HepG2 (cell line): ENCODE data around the gene TNFRSF18. TPM values are rescaled to one million over a fixed set of nuclear protein-coding genes. Genes with fewer than 3 reads are reported as not detected.

ENCODE experiments used
- ATAC-seq: fragments of 200-7000 bp; cut with Tn5 transposase; 3 replicates; pipeline ENCODE4 v1.9.1; 2020; ENCODE audit warnings: mild to moderate bottlenecking, moderate library complexity
- BruUV-seq: library from RNA; stranded (reverse); fragments of 400-500 nt; replicated peaks from 2 replicates; lab custom pipeline; 2021; lab: Mats Ljungman, UMichigan
- CTCF ChIA-PET: fragments of 300-600 bp; formaldehyde crosslinking; extraction: SDS; loops from one replicate; lab custom pipeline; 2021; ENCODE audit warnings: low total read pairs, inconsistent platforms, low intra/inter-chr PET ratio; lab: Yijun Ruan, JAX
- POLR2A ChIA-PET: fragments of 350-600 bp; sonication (Branson Sonifier 250); formaldehyde crosslinking; loops from one replicate; lab custom pipeline; 2020; ENCODE audit warnings: antibody characterized with exemption, inconsistent platforms; lab: Yijun Ruan, JAX
- DNase-seq: peaks from one replicate; pipeline ENCODE4 v3.0.0-alpha.2; 2015; ENCODE audit warnings: low spot score
- FAIRE-seq: peaks from 3 replicates; lab custom pipeline; 2011; peaks lifted over from hg19 to GRCh38; lab: Jason Lieb, UNC
- H2AFZ ChIP-seq: one replicate; pipeline ENCODE4 v1.6.1; 2011; ENCODE audit warnings: low read length, inconsistent platforms
- H3K27ac ChIP-seq: fragments of 300-600 bp; 3 replicates; pipeline ENCODE4 v1.8.0; 2011; ENCODE audit warnings: mixed run types, mild to moderate bottlenecking, mixed read lengths, low read length, inconsistent platforms; ENCODE audit not compliant: insufficient read depth; ENCODE audit errors: extremely low read length
- H3K27me3 ChIP-seq, 2 experiments: fragments of 200-600 bp in 1 of 2; 2 replicates in 1 of 2; 3 replicates in 1 of 2; pipeline versions ENCODE4 v1.6.0 to v1.8.0; 2011; ENCODE audit warnings: low read length in 2 of 2, mild to moderate bottlenecking in 2 of 2, moderate library complexity in 2 of 2, inconsistent platforms in 1 of 2; ENCODE audit not compliant: insufficient read depth in 2 of 2, control insufficient read depth in 1 of 2
- H3K36me3 ChIP-seq, 2 experiments: fragments of 200-600 bp in 1 of 2; replicated peaks in 1 of 2; 2 replicates in 1 of 2; 3 replicates in 1 of 2; pipeline versions ENCODE4 v1.5.1 to v1.8.0; 2011; ENCODE audit warnings: low read length in 2 of 2, inconsistent platforms in 1 of 2; ENCODE audit not compliant: insufficient read depth in 2 of 2, control insufficient read depth in 1 of 2
- H3K4me1 ChIP-seq: 2 replicates; pipeline ENCODE4 v1.5.1; 2012; ENCODE audit warnings: low read length, inconsistent platforms; ENCODE audit not compliant: insufficient read depth
- H3K4me2 ChIP-seq: 2 replicates; pipeline ENCODE4 v1.6.0; 2011; ENCODE audit warnings: low read depth, low read length, inconsistent platforms
- H3K4me3 ChIP-seq, 3 experiments: fragments of 200-600 bp in 1 of 3; sonication (generic), shearing (Covaris generic) in 1 of 3; replicated peaks in 1 of 3; 2 replicates each; pipeline ENCODE4 v1.5.1; 2011 to 2016; ENCODE audit warnings: low read length in 3 of 3, inconsistent platforms in 2 of 3, low read depth in 2 of 3, mild to moderate bottlenecking in 2 of 3, control low read depth in 1 of 3, mixed read lengths in 1 of 3; ENCODE audit not compliant: insufficient read depth in 1 of 3
- H3K79me2 ChIP-seq: one replicate; pipeline ENCODE4 v1.6.1; 2011; ENCODE audit warnings: low read length, inconsistent platforms; ENCODE audit not compliant: insufficient read depth
- H3K9ac ChIP-seq: 2 replicates; pipeline ENCODE4 v1.6.0; 2011; ENCODE audit warnings: mild to moderate bottlenecking, low read depth, low read length, inconsistent platforms; ENCODE audit not compliant: insufficient read depth
- H3K9me3 ChIP-seq: 2 replicates; pipeline ENCODE4 v1.5.1; 2012; ENCODE audit warnings: mild to moderate bottlenecking, low read length
- H4K20me1 ChIP-seq: 2 replicates; pipeline ENCODE4 v1.6.0; 2011; ENCODE audit warnings: inconsistent platforms, mild to moderate bottlenecking, low read length, moderate library complexity; ENCODE audit not compliant: insufficient read depth
- ATF1 ChIP-seq: IDR thresholded peaks from 2 replicates; pipeline ENCODE4 v1.6.1; 2016; ENCODE audit warnings: mild to moderate bottlenecking, control low read depth
- ATRX ChIP-seq: sonication (generic); formaldehyde crosslinking; IDR thresholded peaks from 2 replicates; pipeline ENCODE4 v1.4.0; 2020; ENCODE audit warnings: missing genetic modification reagents, borderline replicate concordance
- HCFC1 ChIP-seq: fragments of 150-350 bp; IDR thresholded peaks from 2 replicates; pipeline ENCODE4 v1.6.1; 2014; ENCODE audit warnings: low read depth, low read length
- MXD4 ChIP-seq: IDR thresholded peaks from 2 replicates; pipeline ENCODE4 v1.6.1; 2016; ENCODE audit warnings: mild to moderate bottlenecking, missing biosample characterization, missing genetic modification reagents
- YEATS2 ChIP-seq: sonication (generic); formaldehyde crosslinking; IDR thresholded peaks from 2 replicates; pipeline ENCODE4 v1.4.0; 2020; ENCODE audit warnings: missing genetic modification reagents, borderline replicate concordance
- ZBTB1 ChIP-seq: sonication (generic); formaldehyde crosslinking; IDR thresholded peaks from 2 replicates; pipeline ENCODE4 v1.4.0; 2020; ENCODE audit warnings: missing genetic modification reagents, borderline replicate concordance
- ZFP36 ChIP-seq: fragments of 150-350 bp; IDR thresholded peaks from 2 replicates; pipeline ENCODE4 v1.6.1; 2018; ENCODE audit warnings: borderline replicate concordance, low read length, low read depth; ENCODE audit not compliant: partially characterized antibody
- ZNF382 ChIP-seq: sonication (generic); formaldehyde crosslinking; IDR thresholded peaks from 2 replicates; pipeline ENCODE4 v1.5.0; 2020; ENCODE audit warnings: missing genetic modification reagents, mild to moderate bottlenecking, borderline replicate concordance
- ZNF501 ChIP-seq: sonication (generic); formaldehyde crosslinking; IDR thresholded peaks from 2 replicates; pipeline ENCODE4 v1.5.1; 2020; ENCODE audit warnings: mild to moderate bottlenecking, moderate library complexity, missing genetic modification reagents
- ZNF552 ChIP-seq: sonication (generic); formaldehyde crosslinking; IDR thresholded peaks from 2 replicates; pipeline ENCODE4 v1.9.0; 2022; ENCODE audit warnings: missing genetic modification reagents, mild to moderate bottlenecking, borderline replicate concordance
- ZNF782 ChIP-seq: sonication (generic); formaldehyde crosslinking; IDR thresholded peaks from 2 replicates; pipeline ENCODE4 v1.4.0; 2020; ENCODE audit warnings: missing genetic modification reagents, mild to moderate bottlenecking, borderline replicate concordance
- ZNF83 ChIP-seq: sonication (generic); formaldehyde crosslinking; IDR thresholded peaks from 2 replicates; pipeline ENCODE4 v1.4.0; 2020; ENCODE audit warnings: missing genetic modification reagents, mild to moderate bottlenecking, borderline replicate concordance
- ZNF883 ChIP-seq: sonication (generic); formaldehyde crosslinking; IDR thresholded peaks from 2 replicates; pipeline ENCODE4 v1.5.1; 2020; ENCODE audit warnings: mild to moderate bottlenecking, missing genetic modification reagents; ENCODE audit errors: not compliant biosample characterization
- WGBS: methylation state at CpG from one replicate; pipeline ENCODE4 v1.1.6; 2017; ENCODE audit warnings: low lambda C conversion rate; 5-methylcytosine and 5-hydroxymethylcytosine counted together
- in situ Hi-C: cut with HindIII; loops from 2 replicates; pipeline ENCODE4 v1.10.0; 2017; ENCODE audit warnings: low pct_unique_long_range_greater_than_20kb; ENCODE audit not compliant: extremely low pct_ligation_motif_present
- intact Hi-C: fragments of 100-400 bp; cut with micrococcal nuclease; formaldehyde crosslinking; loops from one replicate; pipeline ENCODE4 v1.10.0; 2022; ENCODE audit not compliant: unreplicated experiment
- polyA plus RNA-seq, 8 experiments: library from polyadenylated mRNA; depleted of rRNA in 3 of 8; stranded (reverse) in 7 of 8; unstranded in 1 of 8; fragments of >200 nt; fragmentation: Illumina TruSeq in 4 of 8; extraction: Trizol in 4 of 8; gene quantifications; 2 replicates each; pipeline versions ENCODE4 v1.2.1 to v1.2.3, GENCODE V29; 2011 to 2016; ENCODE audit warnings: low read depth in 4 of 8, missing spikeins in 1 of 8, mixed read lengths in 1 of 8; ENCODE audit not compliant: insufficient read depth in 1 of 8
- total RNA-seq, 5 experiments: library from RNA; depleted of rRNA; stranded (reverse); fragments of >200 nt; fragmentation: Illumina TruSeq; extraction: Trizol; gene quantifications; 2 replicates each; pipeline ENCODE4 v1.2.3, GENCODE V29; 2016; ENCODE audit warnings: low read depth in 1 of 5
- TF ChIP-seq, protein P1 (sequence below): sonication (generic); formaldehyde crosslinking; IDR thresholded peaks from 2 replicates; pipeline ENCODE4 v1.4.0; 2020; ENCODE audit warnings: mild to moderate bottlenecking, missing genetic modification reagents
- TF ChIP-seq, protein P2 (sequence below): sonication (generic); formaldehyde crosslinking; IDR thresholded peaks from 2 replicates; pipeline ENCODE4 v1.5.1; 2020; ENCODE audit warnings: missing genetic modification reagents, mild to moderate bottlenecking, borderline replicate concordance

The TNFRSF18 gene
- total and polyA plus RNA-seq, 2 of the 13 experiments (the other 11 are each of a cell fraction or from before 2014, with no cell fraction given), result not detected

DNA sequence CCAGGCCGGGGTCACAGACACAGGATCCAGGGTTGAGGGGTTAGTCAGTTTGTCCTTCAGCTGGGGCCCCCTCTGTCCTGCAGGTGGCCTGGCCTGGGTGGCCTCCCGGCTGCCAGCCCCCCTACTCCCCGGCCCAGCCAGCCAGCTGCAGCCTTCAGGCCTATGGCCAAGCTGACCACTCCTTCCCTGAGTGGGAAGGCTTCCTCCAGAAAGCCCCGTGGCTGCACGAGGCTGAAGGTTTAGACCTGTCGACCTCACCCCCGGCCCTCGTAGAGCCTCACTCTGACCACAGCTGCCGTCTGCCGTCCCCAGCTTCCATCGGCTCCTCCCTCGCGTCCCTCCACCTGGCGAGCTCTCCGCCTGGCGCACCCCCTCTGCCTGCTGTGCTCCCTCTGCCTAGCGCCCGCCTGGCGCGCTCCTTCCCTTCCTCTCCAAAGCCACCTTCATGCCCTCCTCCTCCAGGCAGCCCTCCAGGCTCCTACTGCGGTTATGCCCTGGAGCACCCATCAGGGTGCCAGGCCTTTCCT lies 23.1 kb downstream of the TNFRSF18 start:
- H3K9me3 ChIP-seq, result no peaks in the 10 kb centered on the region
- intact Hi-C loops (no loop called here), in situ Hi-C loops (no loop called here)
- WGBS, result 54% methylated on average over 20 of the region's 21 CpGs
- no TSS peak for BruUV-seq
- CTCF ChIA-PET, result no interaction called here
- POLR2A ChIA-PET, result no interaction called here
- no peak overlapping the region for H2AFZ ChIP-seq
- peaks cover 8 to 71% of the 10 kb centered on the region in 2 experiments; a peak in 4 of 5 replicates for H3K27me3 ChIP-seq
- no peak overlapping the region for H3K4me3 ChIP-seq
- no peak overlapping the region for H3K4me2 ChIP-seq
- no peaks in the 10 kb centered on the region for H4K20me1 ChIP-seq
- no peaks in the 10 kb centered on the region for H3K36me3 ChIP-seq
- no peaks in the 10 kb centered on the region for H3K79me2 ChIP-seq
- FAIRE-seq, result no peak
- no peak overlapping the region for H3K9ac ChIP-seq
- no peak for ATAC-seq
- peaks cover 22% of the 10 kb centered on the region for H3K4me1 ChIP-seq
- no peak for DNase-seq
- no peak overlapping the region for H3K27ac ChIP-seq
- TF ChIP-seq ZNF83 (CRISPR knock-in tag) (no peak), HCFC1 (no peak), ZNF552 (CRISPR knock-in tag) (no peak), ZNF883 (no peak), ZFP36 (peak; percentile 31)

DNA sequence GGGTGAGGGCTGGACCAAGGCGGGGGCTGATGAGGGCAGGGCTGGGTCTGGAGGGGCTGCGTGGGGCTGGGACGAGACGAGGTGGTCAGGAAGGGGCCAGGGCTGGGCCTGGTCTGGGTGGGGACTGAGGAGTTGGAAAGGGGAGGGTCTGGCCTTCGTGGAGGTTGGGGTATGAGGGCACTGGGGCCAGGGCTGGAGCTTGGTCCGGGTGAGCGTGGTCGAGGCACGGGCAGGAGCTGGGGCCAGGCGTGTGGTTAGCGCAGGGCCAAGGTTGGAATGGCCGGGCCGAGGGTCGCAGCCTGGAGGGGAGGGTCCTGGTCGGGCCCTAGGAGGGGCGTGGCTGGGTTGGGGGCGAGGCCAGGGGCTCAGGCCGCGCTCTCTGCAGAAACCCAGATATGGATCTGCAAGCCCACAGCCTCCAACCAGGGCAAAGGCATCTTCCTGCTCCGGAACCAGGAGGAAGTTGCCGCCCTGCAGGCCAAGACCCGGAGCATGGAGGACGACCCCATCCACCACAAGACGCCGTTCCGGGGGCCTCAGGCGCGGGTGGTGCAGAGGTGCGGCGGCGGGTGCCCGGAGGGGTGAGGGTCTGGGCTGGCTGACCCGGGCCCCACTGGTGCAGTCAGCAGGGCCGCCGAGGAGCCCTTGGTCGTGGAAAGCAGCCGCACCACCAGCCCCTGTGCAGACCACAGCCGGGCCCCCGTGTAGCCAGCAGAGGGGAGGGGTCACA lies 23.7 kb downstream of the TNFRSF18 start:
- DNase-seq (no peak), FAIRE-seq (no peak), ATAC-seq (no peak)
- Histone ChIP-seq H2AFZ (no peak overlapping the region), H3K79me2 (no peaks in the 10 kb centered on the region), H3K9ac (no peak overlapping the region), H3K36me3 (no peaks in the 10 kb centered on the region), H3K4me3 (no peak overlapping the region), H4K20me1 (no peaks in the 10 kb centered on the region), H3K27me3 (peaks cover 12 to 78% of the 10 kb centered on the region in 2 experiments), H3K4me1 (peaks cover 22% of the 10 kb centered on the region), H3K9me3 (no peaks in the 10 kb centered on the region), H3K4me2 (no peak overlapping the region), H3K27ac (no peak overlapping the region)
- ChIA-PET POLR2A (no interaction called here), CTCF (no interaction called here)
- WGBS, result 47% methylated on average over 15 of the region's 39 CpGs
- in situ Hi-C loops, result no loop called here
- intact Hi-C loops, result no loop called here
- no TSS peak for BruUV-seq
- TF ChIP-seq, protein P1, sequence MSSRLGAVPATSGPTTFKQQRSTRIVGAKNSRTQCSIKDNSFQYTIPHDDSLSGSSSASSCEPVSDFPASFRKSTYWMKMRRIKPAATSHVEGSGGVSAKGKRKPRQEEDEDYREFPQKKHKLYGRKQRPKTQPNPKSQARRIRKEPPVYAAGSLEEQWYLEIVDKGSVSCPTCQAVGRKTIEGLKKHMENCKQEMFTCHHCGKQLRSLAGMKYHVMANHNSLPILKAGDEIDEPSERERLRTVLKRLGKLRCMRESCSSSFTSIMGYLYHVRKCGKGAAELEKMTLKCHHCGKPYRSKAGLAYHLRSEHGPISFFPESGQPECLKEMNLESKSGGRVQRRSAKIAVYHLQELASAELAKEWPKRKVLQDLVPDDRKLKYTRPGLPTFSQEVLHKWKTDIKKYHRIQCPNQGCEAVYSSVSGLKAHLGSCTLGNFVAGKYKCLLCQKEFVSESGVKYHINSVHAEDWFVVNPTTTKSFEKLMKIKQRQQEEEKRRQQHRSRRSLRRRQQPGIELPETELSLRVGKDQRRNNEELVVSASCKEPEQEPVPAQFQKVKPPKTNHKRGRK, result no peak
- TF ChIP-seq, protein P2, sequence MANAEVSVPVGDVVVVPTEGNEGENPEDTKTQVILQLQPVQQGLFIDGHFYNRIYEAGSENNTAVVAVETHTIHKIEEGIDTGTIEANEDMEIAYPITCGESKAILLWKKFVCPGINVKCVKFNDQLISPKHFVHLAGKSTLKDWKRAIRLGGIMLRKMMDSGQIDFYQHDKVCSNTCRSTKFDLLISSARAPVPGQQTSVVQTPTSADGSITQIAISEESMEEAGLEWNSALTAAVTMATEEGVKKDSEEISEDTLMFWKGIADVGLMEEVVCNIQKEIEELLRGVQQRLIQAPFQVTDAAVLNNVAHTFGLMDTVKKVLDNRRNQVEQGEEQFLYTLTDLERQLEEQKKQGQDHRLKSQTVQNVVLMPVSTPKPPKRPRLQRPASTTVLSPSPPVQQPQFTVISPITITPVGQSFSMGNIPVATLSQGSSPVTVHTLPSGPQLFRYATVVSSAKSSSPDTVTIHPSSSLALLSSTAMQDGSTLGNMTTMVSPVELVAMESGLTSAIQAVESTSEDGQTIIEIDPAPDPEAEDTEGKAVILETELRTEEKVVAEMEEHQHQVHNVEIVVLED (CRISPR knock-in tag), result no peak
- no peak for TF ChIP-seq ZNF501
- no peak for TF ChIP-seq ZBTB1 (CRISPR knock-in tag)
- no peak for TF ChIP-seq ATRX (CRISPR knock-in tag)
- TF ChIP-seq ZNF382 (CRISPR knock-in tag), result no peak
- no peak for TF ChIP-seq ATF1
- TF ChIP-seq ZNF782 (CRISPR knock-in tag), result no peak
- no peak for TF ChIP-seq MXD4 (CRISPR knock-in tag)
- TF ChIP-seq YEATS2 (CRISPR knock-in tag), result no peak
